Calu3 (cell line): ENCODE measurements around the gene CENPO. TPM values are rescaled to one million over a fixed set of nuclear protein-coding genes. Genes with fewer than 3 reads are reported as not detected.
"Not testable (repeated sequence)": the region's sequence is repeated elsewhere in the genome, so short reads cannot be mapped to it uniquely, and the experiment has no call there.

Experiments used
- BruUV-seq: library from RNA; stranded (reverse); fragments of 400-500 nt; replicated peaks from 2 replicates; lab custom pipeline; 2021; lab: Mats Ljungman, UMichigan
- CTCF ChIA-PET: fragments of 300-600 bp; sonication (Branson Sonifier 250); formaldehyde crosslinking; loops from one replicate; lab custom pipeline; 2022; ENCODE audit warnings: antibody characterized with exemption; lab: Charles Lee
- DNase-seq: peaks from one replicate; pipeline ENCODE4 v3.0.0; 2022
- H3K27ac Mint-ChIP-seq: one replicate; pipeline ENCODE4 v1.8.0; 2022; ENCODE audit warnings: mixed read lengths; ENCODE audit not compliant: unreplicated experiment
- H3K27me3 Mint-ChIP-seq: one replicate; pipeline ENCODE4 v1.8.0; 2022; ENCODE audit warnings: mixed read lengths; ENCODE audit not compliant: unreplicated experiment
- H3K36me3 Mint-ChIP-seq: one replicate; pipeline ENCODE4 v1.8.0; 2022; ENCODE audit warnings: mild to moderate bottlenecking, moderate library complexity, mixed read lengths; ENCODE audit not compliant: insufficient read depth, unreplicated experiment
- H3K4me1 Mint-ChIP-seq: one replicate; pipeline ENCODE4 v1.8.0; 2022; ENCODE audit warnings: mild to moderate bottlenecking, low read depth, mixed read lengths; ENCODE audit not compliant: unreplicated experiment
- H3K4me3 Mint-ChIP-seq: one replicate; pipeline ENCODE4 v1.8.0; 2022; ENCODE audit warnings: mild to moderate bottlenecking, low read depth, moderate library complexity, mixed read lengths; ENCODE audit not compliant: unreplicated experiment
- H3K9me3 Mint-ChIP-seq: one replicate; pipeline ENCODE4 v1.8.0; 2022; ENCODE audit warnings: low read depth, mixed read lengths; ENCODE audit not compliant: unreplicated experiment
- CTCF ChIP-seq: fragments of 200-600 bp; IDR thresholded peaks from one replicate; pipeline ENCODE4 v1.8.0; 2022; ENCODE audit warnings: antibody characterized with exemption; ENCODE audit not compliant: unreplicated experiment
- intact Hi-C: fragments of 100-400 bp; cut with micrococcal nuclease; formaldehyde crosslinking; loops from one replicate; pipeline ENCODE4 v1.10.0; 2022; ENCODE audit not compliant: unreplicated experiment
- total RNA-seq: library from RNA; stranded (reverse); gene quantifications from 2 replicates; pipeline ENCODE4 v1.2.3, GENCODE V29; 2022

The CENPO gene
- total RNA-seq, 1 experiment from 2014 or later: 43.1 TPM

GRCh38 chr2:24793761-24794435 lies 673 bp downstream of the CENPO start:
- Mint-ChIP-seq H3K9me3 (no peaks in the 10 kb centered on the region), H3K4me3 (peak overlapping the region; percentile 83), H3K27ac (peak overlapping the region; percentile 93), H3K36me3 (peaks cover 47% of the 10 kb centered on the region), H3K4me1 (peaks cover 35% of the 10 kb centered on the region), H3K27me3 (no peaks in the 10 kb centered on the region)
- DNase-seq: no peak
- CTCF ChIA-PET: interaction anchor here (1.5 kb wide), 1 partner anchor 371 kb away, joined by 8 read pairs; no protein-coding TSS in a partner anchor
- intact Hi-C loops: no loop called here
- TSS peak; percentile 79 for BruUV-seq
- no peak for TF ChIP-seq CTCF

GRCh38 chr2:24797644-24798043 lies 4.4 kb downstream of the CENPO start:
- no peak overlapping the region for H3K4me3 Mint-ChIP-seq
- no peak for TF ChIP-seq CTCF
- H3K27ac Mint-ChIP-seq: peak overlapping the region; percentile 7
- intact Hi-C loops: no loop called here
- BruUV-seq: no TSS peak
- H3K27me3 Mint-ChIP-seq: no peaks in the 10 kb centered on the region
- H3K9me3 Mint-ChIP-seq: no peaks in the 10 kb centered on the region
- H3K4me1 Mint-ChIP-seq: peaks cover 29% of the 10 kb centered on the region
- no peak for DNase-seq
- H3K36me3 Mint-ChIP-seq: peaks cover 43% of the 10 kb centered on the region
- CTCF ChIA-PET: no interaction called here

GRCh38 chr2:24800487-24800886 lies 7.3 kb downstream of the CENPO start:
- H3K36me3 Mint-ChIP-seq: peaks cover 18% of the 10 kb centered on the region
- not testable (repeated sequence) for H3K27me3 Mint-ChIP-seq, BruUV-seq

GRCh38 chr2:24805811-24806660 lies 12.8 kb downstream of the CENPO start:
- H3K36me3 Mint-ChIP-seq, CTCF ChIA-PET, DNase-seq, H3K4me3 Mint-ChIP-seq, H3K27me3 Mint-ChIP-seq, H3K4me1 Mint-ChIP-seq, BruUV-seq, H3K9me3 Mint-ChIP-seq, intact Hi-C loops: not testable (repeated sequence)
- H3K27ac Mint-ChIP-seq: peak overlapping the region; percentile 9

More at GRCh38 chr2:24800487-24800886, 7.3 kb downstream of the CENPO start:
- CTCF ChIA-PET, H3K9me3 Mint-ChIP-seq, DNase-seq, H3K4me3 Mint-ChIP-seq, H3K27ac Mint-ChIP-seq, intact Hi-C loops: not testable (repeated sequence)
- H3K4me1 Mint-ChIP-seq: peaks cover 17% of the 10 kb centered on the region

- intact Hi-C loops: no loop called here
- H3K27ac Mint-ChIP-seq: peak overlapping the region; percentile 9
- no TSS peak for BruUV-seq
- CTCF ChIA-PET: interaction anchor here (1.0 kb wide), 1 partner anchor 14 kb away, joined by 4 read pairs; the partner anchor contains the start of genes CENPO and PTRHD1
- TF ChIP-seq CTCF: no peak
- no peak for DNase-seq
- no peaks in the 10 kb centered on the region for H3K27me3 Mint-ChIP-seq
- peaks cover 11% of the 10 kb centered on the region for H3K36me3 Mint-ChIP-seq
- no peak overlapping the region for H3K4me3 Mint-ChIP-seq
- peaks cover 3% of the 10 kb centered on the region for H3K9me3 Mint-ChIP-seq
- peaks cover 9% of the 10 kb centered on the region for H3K4me1 Mint-ChIP-seq
Observed at GRCh38 chr2:24806661-24807036, 13.4 kb downstream of the CENPO start.
